Hematopoietic multipotent progenitor cell (in vitro differentiated cells): ENCODE data around the gene C22orf31. TPM values are rescaled to one million over a fixed set of nuclear protein-coding genes. Genes with fewer than 3 reads are reported as not detected.

Source experiments
- DNase-seq, 3 donors: peaks; one replicate each; pipeline ENCODE4 v3.0.0-alpha.2; 2011 to 2015; ENCODE audit warnings: low read depth in 2 of 3, low spot score in 2 of 3
- total RNA-seq: library from RNA; depleted of rRNA; stranded (reverse); fragments of >200 nt; gene quantifications from one replicate; pipeline ENCODE4 v1.2.3, GENCODE V29; 2012

C22orf31 gene
- total RNA-seq, 1 donor = not detected

GRCh38 chr22:29082826-29083545, 21.4 kb upstream of the C22orf31 start:
- no peak for DNase-seq

GRCh38 chr22:29081517-29082236, 20.0 kb upstream of the C22orf31 start:
- no peak for DNase-seq

GRCh38 chr22:29080106-29080975, 18.7 kb upstream of the C22orf31 start:
- DNase-seq = no peak

GRCh38 chr22:29079218-29079901, 17.7 kb upstream of the C22orf31 start:
- DNase-seq = peak in 1 of 3 donors; percentile 54

- no peak for DNase-seq
Measured at GRCh38 chr22:29078869-29079207, 17.2 kb upstream of the C22orf31 start.

- DNase-seq = peak in 1 of 3 donors; percentile 33
Measured at GRCh38 chr22:29078036-29078868, 16.6 kb upstream of the C22orf31 start.

GRCh38 chr22:29074276-29074772, 12.7 kb upstream of the C22orf31 start:
- DNase-seq = no peak

- DNase-seq = no peak
Measured at GRCh38 chr22:29073618-29074275, 12.1 kb upstream of the C22orf31 start.

GRCh38 chr22:29072979-29073617, 11.5 kb upstream of the C22orf31 start, which contains the start of gene KREMEN1:
Gene KREMEN1, plus strand, starts transcription at chr22:29073035. Its CDS starts 96 bp downstream, at chr22:29073131.
- DNase-seq = no peak

- peak; percentile 66 to 72 (median 67) for DNase-seq
Measured at GRCh38 chr22:29072193-29072978, 10.8 kb upstream of the C22orf31 start.

- DNase-seq = peak in 1 of 3 donors; percentile 35
Measured at GRCh38 chr22:29071261-29072045, 9.8 kb upstream of the C22orf31 start.

- DNase-seq = no peak
Measured at GRCh38 chr22:29070490-29070889, 8.9 kb upstream of the C22orf31 start.

GRCh38 chr22:29069463-29069862, 7.8 kb upstream of the C22orf31 start:
- DNase-seq = no peak

- DNase-seq = peak in 1 of 3 donors; percentile 48
Measured at GRCh38 chr22:29065468-29066190, 4.0 kb upstream of the C22orf31 start.

- no peak for DNase-seq
Measured at GRCh38 chr22:29062286-29062821, 723 bp upstream of the C22orf31 start.

GRCh38 chr22:29060931-29061330, 700 bp downstream of the C22orf31 start:
- DNase-seq = no peak
